Activated CD4-positive, CD25-positive, alpha-beta regulatory T cell (primary cell): Measurements from ENCODE around the gene CABP4.

Experiments
- DNase-seq, 4 experiments: peaks; one replicate each; lab custom pipeline; 2025; lab: John Stamatoyannopoulos, UW

Gene CABP4

GRCh38 chr11:67435727-67436458 lies 19.3 kb upstream of the CABP4 start:
- DNase-seq = no peak

DNA sequence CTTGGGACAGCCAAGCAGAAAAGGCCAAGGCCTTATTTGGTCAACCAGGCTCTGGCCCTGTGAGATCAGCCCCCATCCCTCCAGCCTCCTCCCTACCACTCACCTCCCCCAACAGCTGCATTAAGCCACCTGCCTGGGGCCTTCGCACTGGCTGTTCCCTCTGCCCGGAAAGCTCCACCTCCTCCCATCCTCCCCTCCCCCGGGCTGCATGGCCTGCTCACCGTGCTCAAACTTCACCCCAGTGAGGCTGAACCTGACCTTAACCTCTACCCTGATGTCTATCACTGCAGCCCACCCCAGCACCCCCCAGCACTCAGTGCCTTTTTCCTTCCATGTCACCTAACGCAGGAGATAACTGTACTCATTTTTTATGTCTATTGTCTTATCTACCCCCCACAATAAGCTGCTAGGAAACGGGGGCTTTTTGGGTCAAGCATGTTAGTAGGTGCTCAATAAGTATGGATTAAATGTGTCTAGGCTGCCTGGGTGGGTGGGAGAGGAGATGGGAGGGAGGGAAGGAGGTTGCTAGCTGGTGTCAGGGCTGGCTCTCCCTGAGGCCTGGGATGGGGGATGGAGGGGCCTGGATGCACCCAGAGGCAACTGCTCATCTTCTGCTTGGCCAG lies 18.6 kb upstream of the CABP4 start:
- DNase-seq = peak in 3 of 4 experiments; percentile 41 to 53 (median 42)

GRCh38 chr11:67437082-67437808 lies 17.9 kb upstream of the CABP4 start, which contains the start of gene PTPRCAP:
Gene PTPRCAP (minus strand): TSS chr11:67437682. CDS start chr11:67437619, 63 bp downstream.
- DNase-seq = peak in 3 of 4 experiments; percentile 47 to 87 (median 79)

- no peak for DNase-seq
Observed at GRCh38 chr11:67437809-67438157, 17.4 kb upstream of the CABP4 start.

GRCh38 chr11:67438158-67438902 lies 16.8 kb upstream of the CABP4 start:
- peak; percentile 43 to 63 (median 50) for DNase-seq

DNA sequence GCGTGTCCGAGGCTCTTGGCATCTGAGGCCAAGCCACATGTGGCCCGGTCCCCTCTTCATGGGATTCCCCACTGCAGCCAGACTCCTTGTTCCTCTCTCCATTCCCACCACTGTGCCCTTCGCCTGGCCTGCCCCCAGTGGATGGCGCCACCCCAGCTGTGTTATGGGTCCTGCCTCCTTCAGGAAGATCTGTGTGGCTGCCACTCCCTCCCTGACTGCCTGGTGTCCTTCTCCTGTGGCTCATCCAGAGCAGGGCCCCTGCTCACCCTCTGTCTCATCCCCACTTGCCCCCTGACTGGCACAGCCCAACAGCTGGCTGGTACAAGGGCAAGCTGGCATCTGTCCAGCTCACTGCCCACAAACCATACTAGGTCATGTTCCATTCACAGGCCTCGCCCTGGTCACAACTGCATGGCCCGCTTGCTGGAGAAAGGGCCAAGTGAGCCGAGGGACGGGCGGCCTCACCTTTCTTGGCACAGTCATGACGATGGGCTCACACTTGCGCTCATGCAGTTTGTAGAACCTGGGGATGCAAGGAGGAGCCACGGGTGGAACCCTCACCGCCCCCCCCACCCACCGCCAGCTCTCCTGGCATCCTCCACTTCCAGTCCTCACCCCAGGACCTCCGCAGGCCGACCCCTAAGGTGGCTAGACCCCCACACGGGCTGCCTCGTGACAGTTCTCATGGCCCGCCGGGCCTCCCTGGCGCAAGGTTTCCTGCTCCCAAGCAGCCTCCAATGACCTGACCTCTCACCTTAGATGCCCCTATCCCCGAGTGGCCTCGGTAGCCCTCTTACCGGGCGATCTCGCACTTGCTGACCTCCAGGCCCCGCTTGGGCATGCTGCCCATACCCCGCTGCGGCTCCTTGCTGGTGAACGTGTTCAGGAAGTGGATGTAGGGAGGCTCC lies 15.6 kb upstream of the CABP4 start:
- DNase-seq = no peak

GRCh38 chr11:67440229-67441097 lies 14.7 kb upstream of the CABP4 start:
- DNase-seq = no peak

DNA sequence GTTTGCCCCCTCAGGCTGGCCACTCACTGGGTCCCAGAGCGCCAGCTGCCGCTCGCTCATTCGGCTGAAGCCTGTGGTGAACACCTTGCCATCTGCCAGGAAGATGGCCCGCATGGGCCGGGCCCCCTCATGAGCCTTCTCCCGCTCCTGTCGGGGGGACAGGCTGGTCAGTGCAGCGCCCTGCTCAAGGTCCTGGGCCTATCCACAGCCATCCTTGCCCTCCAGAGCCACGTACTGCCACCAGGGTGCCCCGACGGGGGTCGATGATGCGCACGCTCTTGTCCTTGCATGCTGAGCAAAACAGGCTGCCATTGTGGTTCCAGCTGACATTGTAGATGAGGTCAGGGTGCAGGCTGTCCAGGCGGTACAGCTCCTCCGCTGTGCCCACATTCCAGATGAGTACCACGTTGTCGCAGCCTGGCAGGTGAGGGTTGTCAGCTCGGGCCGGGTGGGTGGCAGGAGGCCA lies 14.0 kb upstream of the CABP4 start:
- DNase-seq = no peak

DNA sequence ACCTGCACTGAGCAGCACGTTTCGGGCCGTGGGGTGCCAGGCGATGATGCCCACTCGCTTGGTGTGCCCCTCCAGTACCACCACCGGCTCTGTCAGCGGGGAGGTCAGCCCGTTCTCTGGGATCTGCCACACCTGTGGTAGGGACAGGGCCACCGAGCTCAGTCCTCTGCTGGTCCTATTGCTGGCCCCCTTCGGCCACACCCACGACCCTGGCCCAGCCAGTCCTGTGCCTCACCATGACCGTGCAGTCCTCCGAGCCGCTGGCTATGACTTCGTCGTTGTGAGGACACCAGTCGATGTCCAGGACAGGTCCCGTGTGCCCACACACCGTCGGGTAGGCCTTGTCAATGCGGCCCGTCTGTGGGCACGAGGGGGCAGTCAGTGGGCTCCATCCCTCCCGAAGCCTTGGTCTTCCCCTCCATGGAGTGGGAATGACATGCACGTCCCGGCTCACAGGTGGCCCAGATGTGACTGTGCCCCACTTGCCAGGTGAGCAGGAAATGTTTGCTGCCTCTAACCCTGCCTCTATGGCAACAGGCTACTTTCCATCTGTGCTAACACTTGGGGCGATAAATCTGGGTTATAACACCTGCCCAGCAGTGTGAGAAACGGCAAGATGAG lies 13.3 kb upstream of the CABP4 start:
- no peak for DNase-seq

GRCh38 chr11:67442504-67443404 lies 12.4 kb upstream of the CABP4 start:
- DNase-seq = no peak

GRCh38 chr11:67445515-67445914 lies 9.6 kb upstream of the CABP4 start:
- no peak for DNase-seq

DNA sequence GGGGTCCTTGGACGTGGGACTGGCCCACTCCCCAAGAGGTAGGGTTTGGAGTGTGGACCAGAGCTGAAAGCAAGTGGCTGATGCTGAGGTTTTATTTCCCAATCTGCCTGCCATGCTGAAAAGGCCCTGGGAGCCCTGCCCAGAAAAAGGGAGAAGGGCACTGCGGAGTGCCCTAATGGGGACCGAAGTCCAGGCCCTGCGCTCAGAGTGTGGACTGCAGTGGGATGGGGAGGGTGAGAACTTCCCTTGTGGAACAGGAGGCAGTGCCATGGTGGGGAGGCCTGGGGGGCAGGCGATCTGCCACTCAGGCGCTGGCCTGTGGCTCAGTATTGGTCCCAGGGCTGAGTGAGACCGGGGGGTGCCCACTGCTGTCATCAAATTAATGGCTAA lies 6.9 kb upstream of the CABP4 start:
- no peak for DNase-seq

DNA sequence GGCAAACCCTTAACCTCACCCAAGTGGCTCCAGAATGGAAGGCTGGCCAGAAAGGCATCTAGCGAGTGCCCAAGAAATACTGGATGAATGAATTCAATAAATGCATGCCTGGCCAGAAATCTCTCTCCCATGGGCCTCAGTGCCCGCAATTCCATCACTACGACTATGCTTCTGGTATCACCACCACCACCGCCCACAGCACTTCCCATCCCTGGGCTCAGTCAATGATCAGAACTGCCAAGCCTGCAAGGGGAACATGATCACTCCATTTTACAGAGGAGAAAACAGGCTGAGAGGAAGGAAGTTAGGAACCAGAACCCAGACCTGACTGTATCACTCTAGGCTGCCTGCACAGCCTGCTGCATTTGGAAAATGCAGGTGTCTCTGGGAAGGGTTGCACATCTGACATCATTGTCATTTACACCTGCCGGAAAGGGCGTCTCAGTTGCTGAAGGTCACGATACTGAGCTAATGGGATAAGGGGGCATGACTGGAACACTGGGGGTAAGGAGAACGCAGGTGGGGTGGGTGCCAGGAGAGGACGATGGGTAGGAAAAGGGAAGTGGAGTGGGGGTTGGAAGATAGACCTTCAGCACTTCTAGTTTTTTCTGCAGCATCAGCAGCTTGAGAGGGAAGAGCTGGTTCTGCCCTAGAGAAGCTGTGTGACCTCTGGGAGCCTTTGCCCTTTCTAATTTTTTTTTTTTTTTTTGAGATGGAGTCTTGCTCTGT lies 5.9 kb upstream of the CABP4 start:
- DNase-seq = no peak

- no peak for DNase-seq
Observed at GRCh38 chr11:67450796-67451657, 4.1 kb upstream of the CABP4 start.

DNA sequence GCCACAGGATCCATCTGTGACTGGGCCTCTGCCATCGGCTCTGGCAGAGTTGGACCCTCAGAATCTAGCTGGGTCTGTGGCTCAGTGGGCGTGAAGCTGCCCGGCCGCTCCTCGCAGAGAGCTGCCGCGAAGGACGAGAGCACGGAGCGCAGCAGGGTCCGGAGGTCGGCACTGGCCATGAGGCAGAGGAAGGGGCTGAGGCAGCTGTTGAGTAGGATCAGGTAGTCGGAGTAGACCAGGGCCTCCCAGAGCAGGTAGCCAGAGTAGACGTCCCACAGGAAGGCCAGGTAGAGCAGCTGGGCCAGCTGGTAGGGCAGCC lies 3.5 kb upstream of the CABP4 start:
- DNase-seq = no peak

- DNase-seq = no peak
Observed at GRCh38 chr11:67452141-67452952, 2.8 kb upstream of the CABP4 start, which contains the start of gene GPR152. Gene GPR152 (minus strand): TSS chr11:67452729. CDS start chr11:67452724, 5 bp downstream.
